Measurements from ENCODE around the gene BCL7A. TPM values are rescaled to one million over a fixed set of nuclear protein-coding genes. Genes with fewer than 3 reads are reported as not detected.

BCL7A gene
- total and polyA plus RNA-seq, 12 donors = 3.4 to 25.7 (median 15.4) TPM

DNA sequence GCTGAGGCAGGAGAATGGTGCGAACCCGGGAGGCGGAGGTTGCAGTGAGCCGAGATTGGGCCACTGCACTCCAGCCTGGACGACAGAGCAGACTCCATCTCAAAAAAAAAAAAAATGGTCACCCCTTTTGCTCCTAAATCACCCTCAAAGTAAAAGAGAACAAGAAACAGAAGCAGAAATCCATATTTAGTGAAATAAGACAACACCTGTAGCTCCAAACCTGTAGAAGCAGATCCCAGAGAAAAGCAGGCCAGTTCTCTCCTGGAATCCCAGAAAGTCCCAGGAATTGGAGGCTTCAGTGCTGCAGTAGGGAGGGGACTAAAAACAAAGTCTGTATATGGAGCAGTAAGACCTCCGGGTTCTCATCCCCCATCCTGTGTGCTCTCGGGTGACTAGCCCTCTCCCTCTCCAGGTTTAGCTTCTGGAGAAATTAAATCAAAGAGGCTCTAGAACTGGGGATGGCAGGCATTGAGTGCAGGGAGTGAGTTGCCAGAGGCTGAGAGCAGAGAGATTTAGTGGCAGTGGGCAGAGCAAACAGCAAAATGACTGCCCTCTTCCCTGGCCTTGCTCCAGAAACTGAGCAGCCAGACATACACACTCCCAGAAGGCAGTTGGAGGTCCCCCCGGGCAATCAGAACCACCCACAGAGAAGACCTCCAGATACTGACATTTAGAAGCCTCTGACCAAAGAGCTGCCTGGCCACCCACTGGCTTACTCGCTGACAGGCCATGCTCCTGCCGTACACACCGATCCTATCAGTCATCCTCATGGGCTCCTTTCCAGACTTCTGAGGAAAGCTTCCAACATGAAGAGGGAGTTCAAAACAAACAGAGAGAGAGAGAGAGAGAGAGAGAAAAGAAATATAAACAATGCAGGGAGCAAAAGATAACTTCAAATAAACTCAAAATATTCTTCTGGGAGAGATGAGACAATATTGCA is 50.6 kb downstream of the BCL7A start:
- intact Hi-C loops (cut with DNase I) = no loop called here
- H3K27ac ChIP-seq = peak overlapping the region in 9 of 10 donors; percentile 35 to 72 (median 55)
- H3K9me3 ChIP-seq = no peaks in the 10 kb centered on the region
- no peak overlapping the region for H3K4me3 ChIP-seq
- TF ChIP-seq, protein P1, sequence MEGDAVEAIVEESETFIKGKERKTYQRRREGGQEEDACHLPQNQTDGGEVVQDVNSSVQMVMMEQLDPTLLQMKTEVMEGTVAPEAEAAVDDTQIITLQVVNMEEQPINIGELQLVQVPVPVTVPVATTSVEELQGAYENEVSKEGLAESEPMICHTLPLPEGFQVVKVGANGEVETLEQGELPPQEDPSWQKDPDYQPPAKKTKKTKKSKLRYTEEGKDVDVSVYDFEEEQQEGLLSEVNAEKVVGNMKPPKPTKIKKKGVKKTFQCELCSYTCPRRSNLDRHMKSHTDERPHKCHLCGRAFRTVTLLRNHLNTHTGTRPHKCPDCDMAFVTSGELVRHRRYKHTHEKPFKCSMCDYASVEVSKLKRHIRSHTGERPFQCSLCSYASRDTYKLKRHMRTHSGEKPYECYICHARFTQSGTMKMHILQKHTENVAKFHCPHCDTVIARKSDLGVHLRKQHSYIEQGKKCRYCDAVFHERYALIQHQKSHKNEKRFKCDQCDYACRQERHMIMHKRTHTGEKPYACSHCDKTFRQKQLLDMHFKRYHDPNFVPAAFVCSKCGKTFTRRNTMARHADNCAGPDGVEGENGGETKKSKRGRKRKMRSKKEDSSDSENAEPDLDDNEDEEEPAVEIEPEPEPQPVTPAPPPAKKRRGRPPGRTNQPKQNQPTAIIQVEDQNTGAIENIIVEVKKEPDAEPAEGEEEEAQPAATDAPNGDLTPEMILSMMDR (IDR thresholded peaks at IDR 0.05) = no peak
- ATAC-seq (peak; percentile 63 to 94 (median 84)), DNase-seq (peak in 1 of 2 donors; percentile 80)
- WGBS, 2 donors = 44 to 52% methylated on average over 11 of the region's 11 CpGs
- peaks cover 4 to 32% (median 26%) of the 10 kb centered on the region in 9 donors for H3K4me1 ChIP-seq
- no peaks in the 10 kb centered on the region for H3K36me3 ChIP-seq
- no peaks in the 10 kb centered on the region for H3K27me3 ChIP-seq

DNA sequence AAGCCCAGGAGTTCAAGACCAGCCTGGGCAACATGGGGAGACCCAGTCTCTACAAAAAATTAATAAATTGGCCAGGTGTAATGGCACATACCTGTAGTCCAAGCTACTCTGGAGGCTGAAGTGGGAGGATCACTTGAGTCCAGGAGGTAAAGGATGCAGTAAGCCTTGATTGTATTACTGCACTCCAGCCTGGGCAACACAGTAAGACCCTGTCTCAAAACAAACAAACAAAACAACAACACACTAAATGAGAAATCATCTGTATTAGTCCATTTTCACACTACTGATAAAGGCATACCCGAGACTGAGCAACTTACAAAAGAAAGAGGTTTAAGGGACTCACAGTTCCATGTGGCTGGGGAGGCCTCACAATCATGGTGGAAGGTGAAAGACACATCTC is 52.1 kb downstream of the BCL7A start:
- H3K27ac ChIP-seq = no peak overlapping the region
- 95 to 100% methylated on average over 1 of the region's 1 CpG for WGBS, 2 donors
- H3K27me3 ChIP-seq = no peaks in the 10 kb centered on the region
- intact Hi-C loops (cut with DNase I) = no loop called here
- no peaks in the 10 kb centered on the region for H3K36me3 ChIP-seq
- TF ChIP-seq, protein P1 (IDR thresholded peaks at IDR 0.05) = no peak
- H3K4me3 ChIP-seq = no peak overlapping the region
- ATAC-seq (no peak), DNase-seq (no peak)
- H3K4me1 ChIP-seq = peaks cover 9 to 29% (median 22%) of the 10 kb centered on the region in 9 donors
- no peaks in the 10 kb centered on the region for H3K9me3 ChIP-seq

DNA sequence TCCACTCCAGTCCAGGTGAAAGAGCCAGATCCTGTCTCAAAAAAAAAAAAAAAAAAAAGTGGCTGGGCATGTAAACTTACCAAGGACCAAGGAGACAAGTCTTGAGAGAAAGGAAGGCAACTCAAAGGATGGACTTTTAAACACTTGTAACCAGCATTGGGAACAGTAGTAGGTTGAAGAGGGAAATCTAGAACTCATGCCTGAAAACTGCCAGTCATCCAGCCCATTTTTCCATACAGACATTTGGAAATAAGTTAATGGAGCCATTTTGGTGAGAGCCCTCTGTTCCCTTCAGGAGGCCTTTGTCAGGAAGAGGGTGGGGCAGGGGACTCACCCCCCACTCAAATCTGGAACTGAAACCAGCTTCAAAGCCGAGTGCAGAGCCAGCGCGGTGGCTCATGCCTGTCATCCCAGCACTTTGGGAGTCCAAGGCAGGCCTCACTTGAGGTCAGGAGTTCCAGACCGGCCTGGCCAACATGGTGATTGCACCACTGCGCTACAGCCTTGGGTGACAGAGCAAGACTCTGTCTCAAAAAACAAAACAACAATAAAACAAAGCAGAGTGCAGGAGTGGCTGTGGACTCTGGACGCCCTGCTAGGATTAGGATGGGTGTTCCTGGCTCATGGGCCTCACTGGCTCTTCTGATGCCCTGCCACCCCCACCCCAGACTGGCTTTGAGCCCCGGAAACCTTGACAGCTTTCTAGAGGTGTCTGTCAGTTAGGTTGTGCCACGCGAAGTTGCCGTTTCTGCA is 55.2 kb downstream of the BCL7A start:
- Histone ChIP-seq H3K4me3 (no peak overlapping the region), H3K4me1 (peaks cover 9 to 54% (median 46%) of the 10 kb centered on the region in 9 donors), H3K36me3 (no peaks in the 10 kb centered on the region), H3K9me3 (no peaks in the 10 kb centered on the region), H3K27me3 (no peaks in the 10 kb centered on the region), H3K27ac (no peak overlapping the region)
- no peak for DNase-seq
- ATAC-seq = no peak
- WGBS, 2 donors = 92 to 94% methylated on average over 10 of the region's 10 CpGs
- intact Hi-C loops (cut with DNase I) = loop anchor here in 1 of 10 donors (5.0 kb wide), 1 partner anchor 35 kb away; no protein-coding TSS in a partner anchor
- TF ChIP-seq, protein P1 (IDR thresholded peaks at IDR 0.05) = no peak

All from heart right ventricle (tissue), 16 donors.